Endothelial cell of umbilical vein (primary cell): ENCODE measurements around the gene RNF187. TPM values are rescaled to one million over a fixed set of nuclear protein-coding genes. Genes with fewer than 3 reads are reported as not detected.

Source experiments
- BruUV-seq: library from RNA; stranded (reverse); fragments of 400-500 nt; replicated peaks from 2 replicates; lab custom pipeline; 2021; lab: Mats Ljungman, UMichigan
- CTCF ChIA-PET: fragments of 300-600, 350-600 bp; sonication (Branson Sonifier 250); formaldehyde crosslinking; loops from one replicate; lab custom pipeline; 2021; ENCODE audit warnings: antibody characterized with exemption, inconsistent platforms; lab: Charles Lee
- POLR2A ChIA-PET: fragments of 300-600, 350-600 bp; sonication (Branson Sonifier 250); formaldehyde crosslinking; loops from one replicate; lab custom pipeline; 2021; ENCODE audit warnings: antibody characterized with exemption, inconsistent platforms; lab: Charles Lee
- DNase-seq: peaks from one replicate; pipeline ENCODE4 v3.0.0-alpha.2; 2011; ENCODE audit warnings: low read depth, low spot score
- FAIRE-seq: peaks from 2 replicates; lab custom pipeline; 2011; peaks lifted over from hg19 to GRCh38; lab: Jason Lieb, UNC
- H2AFZ ChIP-seq: 2 replicates; pipeline ENCODE4 v1.6.0; 2012; ENCODE audit warnings: low read depth, low read length, control low read depth, inconsistent platforms
- H3K27ac ChIP-seq: 2 replicates; pipeline ENCODE4 v1.5.1; 2011; ENCODE audit warnings: low read depth, mild to moderate bottlenecking, control low read depth, low read length, moderate library complexity; ENCODE audit not compliant: insufficient read depth
- H3K27me3 ChIP-seq, 2 experiments: 2 replicates each; pipeline versions ENCODE4 v1.6.0 to v1.6.1; 2011; ENCODE audit warnings: low read length in 2 of 2, mixed read lengths in 1 of 2; ENCODE audit not compliant: control insufficient read depth in 2 of 2, insufficient read depth in 2 of 2
- H3K36me3 ChIP-seq, 2 experiments: 2 replicates in 1 of 2; 3 replicates in 1 of 2; pipeline ENCODE4 v1.5.1; 2011; ENCODE audit warnings: low read length in 2 of 2, mild to moderate bottlenecking in 1 of 2, moderate library complexity in 1 of 2; ENCODE audit not compliant: control insufficient read depth in 2 of 2, insufficient read depth in 2 of 2; ENCODE audit errors: extremely low read depth in 1 of 2
- H3K4me1 ChIP-seq: 3 replicates; pipeline ENCODE4 v1.5.1; 2011; ENCODE audit warnings: mild to moderate bottlenecking, low read length; ENCODE audit not compliant: control insufficient read depth, insufficient read depth; ENCODE audit errors: extremely low read depth
- H3K4me2 ChIP-seq: 2 replicates; pipeline ENCODE4 v1.6.1; 2011; ENCODE audit warnings: low read length, control low read depth, mixed read lengths; ENCODE audit not compliant: insufficient read depth
- H3K4me3 ChIP-seq, 3 experiments: fragments of 200-600 bp in 1 of 3; sonication (generic), shearing (Covaris generic) in 1 of 3; replicated peaks in 1 of 3; 2 replicates each; pipeline ENCODE4 v1.5.1; 2011 to 2016; ENCODE audit warnings: control low read depth in 3 of 3, low read length in 3 of 3, mild to moderate bottlenecking in 2 of 3, inconsistent platforms in 1 of 3, low read depth in 1 of 3, moderate library complexity in 1 of 3; ENCODE audit not compliant: insufficient read depth in 1 of 3
- H3K79me2 ChIP-seq: 2 replicates; pipeline ENCODE4 v1.6.0; 2012; ENCODE audit warnings: low read length, inconsistent platforms; ENCODE audit not compliant: control insufficient read depth, insufficient read depth
- H3K9ac ChIP-seq: replicated peaks from 2 replicates; pipeline ENCODE3; 2011; ENCODE audit warnings: low read length, control low read depth; ENCODE audit not compliant: insufficient read depth; ENCODE audit errors: extremely low read depth
- H3K9me1 ChIP-seq: replicated peaks from 3 replicates; pipeline ENCODE4 v1.6.0; 2011; ENCODE audit warnings: mild to moderate bottlenecking, low read length; ENCODE audit not compliant: control insufficient read depth, insufficient read depth; ENCODE audit errors: extremely low read depth
- H3K9me3 ChIP-seq: replicated peaks from 2 replicates; pipeline ENCODE4 v1.5.1; 2012; ENCODE audit warnings: low read length, inconsistent platforms; ENCODE audit not compliant: control insufficient read depth, insufficient read depth
- H4K20me1 ChIP-seq: replicated peaks from 2 replicates; pipeline ENCODE3; 2011; ENCODE audit warnings: mild to moderate bottlenecking, low read length; ENCODE audit not compliant: control insufficient read depth, insufficient read depth; ENCODE audit errors: extremely low read depth
- CTCF ChIP-seq, 2 donors: IDR thresholded peaks; 1 replicate in 1 of 2; 2 replicates in 1 of 2; pipeline ENCODE4 v1.5.1; 2011; ENCODE audit warnings: low read length in 2 of 2, mild to moderate bottlenecking in 2 of 2, moderate library complexity in 2 of 2, control low read depth in 1 of 2, inconsistent platforms in 1 of 2, low read depth in 1 of 2; ENCODE audit not compliant: insufficient read depth in 1 of 2; ENCODE audit errors: extremely low read depth in 1 of 2
- EZH2 ChIP-seq: IDR thresholded peaks from 2 replicates; pipeline ENCODE4 v1.6.1; 2012; ENCODE audit warnings: borderline replicate concordance, low read depth, mild to moderate bottlenecking, moderate library complexity, low read length, inconsistent platforms; ENCODE audit not compliant: severe bottlenecking
- FOS ChIP-seq: IDR thresholded peaks from 2 replicates; pipeline ENCODE4 v1.6.1; 2011; ENCODE audit warnings: mild to moderate bottlenecking, low read length, moderate library complexity, borderline replicate concordance; ENCODE audit not compliant: insufficient read depth
- GATA2 ChIP-seq: IDR thresholded peaks from 2 replicates; pipeline ENCODE4 v1.7.0; 2011; ENCODE audit warnings: low read depth, mild to moderate bottlenecking, moderate library complexity, mixed read lengths, low read length; ENCODE audit not compliant: insufficient read length, insufficient read depth
- JUN ChIP-seq: IDR thresholded peaks from 2 replicates; pipeline ENCODE4 v1.6.1; 2011; ENCODE audit warnings: borderline replicate concordance, low read depth; ENCODE audit not compliant: insufficient read length, insufficient read depth
- MYC ChIP-seq: IDR thresholded peaks from one replicate; pipeline ENCODE4 v1.6.1; 2011; ENCODE audit warnings: mild to moderate bottlenecking, low read depth, low read length
- POLR2A ChIP-seq: IDR thresholded peaks from 2 replicates; pipeline ENCODE4 v1.6.1; 2012; ENCODE audit warnings: low read depth, mild to moderate bottlenecking, control low read depth, low read length
- POLR2AphosphoS5 ChIP-seq: IDR thresholded peaks from 2 replicates; pipeline ENCODE4 v1.6.1; 2012; ENCODE audit warnings: low read depth, mild to moderate bottlenecking, control low read depth, low read length, moderate library complexity; ENCODE audit not compliant: insufficient read depth
- dilution Hi-C: fragments of 300-500 bp; cut with MboI; formaldehyde crosslinking; loops from one replicate; pipeline ENCODE4 v1.15.0; 2019; ENCODE audit warnings: low sequenced_read_pairs; ENCODE audit not compliant: extremely low pct_ligation_motif_present
- intact Hi-C: fragments of 100-400 bp; cut with micrococcal nuclease; formaldehyde crosslinking; loops from one replicate; pipeline ENCODE4 v1.10.0; 2022
- polyA plus RNA-seq, 4 experiments: library from polyadenylated mRNA; depleted of rRNA in 3 of 4; stranded (reverse) in 3 of 4; unstranded in 1 of 4; fragments of >200 nt; gene quantifications; 2 replicates each; pipeline versions ENCODE4 v1.2.1 to v1.2.3, GENCODE V29; 2011 to 2012; ENCODE audit warnings: missing spikeins in 1 of 4
- total RNA-seq: library from RNA; stranded (reverse); gene quantifications from 2 replicates; pipeline ENCODE4 v1.2.3, GENCODE V29; 2021
- TF ChIP-seq, protein P1 (sequence below): IDR thresholded peaks from 2 replicates; pipeline ENCODE4 v1.6.1; 2011; ENCODE audit not compliant: insufficient read depth, insufficient read length

Gene RNF187
- total and polyA plus RNA-seq, 2 donors (not counting 3 experiments of a cell fraction or from before 2014, with no cell fraction given), result 48.0 to 86.4 TPM

DNA sequence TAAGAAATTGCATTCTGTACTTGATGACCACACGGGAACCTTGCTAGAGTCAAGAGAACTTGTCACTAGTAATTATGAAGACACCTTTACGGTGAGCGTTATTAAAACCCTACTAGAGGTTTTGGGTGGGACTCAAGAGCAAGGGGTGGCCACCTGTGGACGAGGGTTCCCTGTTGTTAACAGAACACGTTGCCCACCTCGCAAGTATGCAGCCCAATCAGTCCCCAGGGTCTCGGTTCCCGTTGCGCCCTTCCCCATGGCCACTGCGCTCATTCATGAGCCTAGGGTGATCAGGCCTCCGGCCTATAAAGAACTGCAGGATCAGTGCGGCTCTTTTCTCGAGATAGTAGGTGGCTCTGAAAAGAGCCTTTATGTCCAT lies 30.2 kb upstream of the RNF187 start:
- no peak for TF ChIP-seq JUN
- no peak for TF ChIP-seq POLR2A
- TF ChIP-seq GATA2, result no peak
- TF ChIP-seq FOS, result no peak
- no peak for TF ChIP-seq MYC
- TF ChIP-seq CTCF (IDR thresholded peaks at IDR 0.05; ENCODE audit: extremely low read depth in 1 of 2, insufficient read depth in 1 of 2, low read depth in 1 of 2, low read length in 2 of 2), result no peak
- TF ChIP-seq EZH2, result no peak
- TF ChIP-seq, protein P1, sequence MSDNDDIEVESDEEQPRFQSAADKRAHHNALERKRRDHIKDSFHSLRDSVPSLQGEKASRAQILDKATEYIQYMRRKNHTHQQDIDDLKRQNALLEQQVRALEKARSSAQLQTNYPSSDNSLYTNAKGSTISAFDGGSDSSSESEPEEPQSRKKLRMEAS, result no peak
- no peak for TF ChIP-seq POLR2AphosphoS5
- H3K9ac ChIP-seq, result peak overlapping the region; percentile 77
- DNase-seq, result no peak
- no peaks in the 10 kb centered on the region for H3K9me1 ChIP-seq
- H3K27ac ChIP-seq, result peak overlapping the region; percentile 36
- peak; percentile 24 for FAIRE-seq
- H3K36me3 ChIP-seq, result no peaks in the 10 kb centered on the region
- H3K79me2 ChIP-seq, result no peaks in the 10 kb centered on the region
- H3K4me3 ChIP-seq, result peak overlapping the region; percentile 36 to 71 (median 46)
- peaks cover 18% of the 10 kb centered on the region for H3K4me1 ChIP-seq
- peaks cover 5 to 10% of the 10 kb centered on the region in 2 experiments for H3K27me3 ChIP-seq
- peak overlapping the region; percentile 90 for H3K4me2 ChIP-seq
- CTCF ChIA-PET, result interaction anchor here (0.9 to 5.1 kb wide), 6 partner anchors 17 to 458 kb away, joined by 3 to 36 read pairs (median 7); partner anchors contain the start of gene RNF187
- no peaks in the 10 kb centered on the region for H4K20me1 ChIP-seq
- intact Hi-C loops, result loop anchor here (1.0 to 5.0 kb wide), 6 partner anchors 11 to 370 kb away; partner anchors contain the start of genes MRPL55, RNF187 and TRIM11
- POLR2A ChIA-PET, result interaction anchor here (0.8 to 1.0 kb wide), 4 partner anchors 30 to 291 kb away, joined by 3 read pairs; partner anchors contain the start of genes IBA57 and RNF187
- no peaks in the 10 kb centered on the region for H3K9me3 ChIP-seq
- peak overlapping the region; percentile 74 for H2AFZ ChIP-seq
- BruUV-seq, result no TSS peak
- dilution Hi-C loops, result no loop called here
